ENCODE data around the gene PLEKHG5. TPM values are rescaled to one million over a fixed set of nuclear protein-coding genes. Genes with fewer than 3 reads are reported as not detected.

The PLEKHG5 gene
- total and polyA plus RNA-seq, 2 donors (not counting 1 experiment from before 2014, with no cell fraction given), result 0.42 to 3.3 TPM

- Histone ChIP-seq H3K79me2 (ENCODE audit: control insufficient read depth, insufficient read depth, low read length) (no peaks in the 10 kb centered on the region), H3K27ac (ENCODE audit: insufficient read depth, low read length) (no peak overlapping the region), H3K4me1 (ENCODE audit: control insufficient read depth, extremely low read depth, insufficient read depth, low read length) (no peaks in the 10 kb centered on the region), H3K4me2 (ENCODE audit: extremely low read depth, insufficient read depth, low read length) (no peak overlapping the region), H3K9ac (ENCODE audit: insufficient read depth, low read length) (no peak overlapping the region), H3K4me3 (replicated peaks in 1 of 4; ENCODE audit: control extremely low read depth in 1 of 4, insufficient read depth in 1 of 4, low read depth in 3 of 4, low read length in 4 of 4) (no peak overlapping the region), H3K9me3 (ENCODE audit: control insufficient read depth, insufficient read depth, low read depth, low read length) (no peaks in the 10 kb centered on the region), H3K27me3 (ENCODE audit: control insufficient read depth, insufficient read depth, low read length) (no peaks in the 10 kb centered on the region), H4K20me1 (ENCODE audit: control insufficient read depth, extremely low read depth, insufficient read depth, low read length) (no peaks in the 10 kb centered on the region), H2AFZ (ENCODE audit: low read length) (no peak overlapping the region), H3K36me3 (ENCODE audit: control insufficient read depth, insufficient read depth, low read length) (peaks cover 19% of the 10 kb centered on the region)
- TF ChIP-seq, protein P1, sequence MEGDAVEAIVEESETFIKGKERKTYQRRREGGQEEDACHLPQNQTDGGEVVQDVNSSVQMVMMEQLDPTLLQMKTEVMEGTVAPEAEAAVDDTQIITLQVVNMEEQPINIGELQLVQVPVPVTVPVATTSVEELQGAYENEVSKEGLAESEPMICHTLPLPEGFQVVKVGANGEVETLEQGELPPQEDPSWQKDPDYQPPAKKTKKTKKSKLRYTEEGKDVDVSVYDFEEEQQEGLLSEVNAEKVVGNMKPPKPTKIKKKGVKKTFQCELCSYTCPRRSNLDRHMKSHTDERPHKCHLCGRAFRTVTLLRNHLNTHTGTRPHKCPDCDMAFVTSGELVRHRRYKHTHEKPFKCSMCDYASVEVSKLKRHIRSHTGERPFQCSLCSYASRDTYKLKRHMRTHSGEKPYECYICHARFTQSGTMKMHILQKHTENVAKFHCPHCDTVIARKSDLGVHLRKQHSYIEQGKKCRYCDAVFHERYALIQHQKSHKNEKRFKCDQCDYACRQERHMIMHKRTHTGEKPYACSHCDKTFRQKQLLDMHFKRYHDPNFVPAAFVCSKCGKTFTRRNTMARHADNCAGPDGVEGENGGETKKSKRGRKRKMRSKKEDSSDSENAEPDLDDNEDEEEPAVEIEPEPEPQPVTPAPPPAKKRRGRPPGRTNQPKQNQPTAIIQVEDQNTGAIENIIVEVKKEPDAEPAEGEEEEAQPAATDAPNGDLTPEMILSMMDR (conservative IDR thresholded peaks at IDR 0.05 in 1 of 2, IDR thresholded peaks at IDR 0.05 in 1 of 2; ENCODE audit: low read depth in 1 of 2, low read length in 2 of 2), result no peak
- no peak for TF ChIP-seq EZH2 (IDR thresholded peaks at IDR 0.05; ENCODE audit: low read length, missing control alignments)
- DNase-seq (ENCODE audit: low read depth in 2 of 2), result no peak
Observed at GRCh38 chr1:6531996-6532395, 40.5 kb upstream of the PLEKHG5 start.

- no peaks in the 10 kb centered on the region for H3K27me3 ChIP-seq (ENCODE audit: control insufficient read depth, insufficient read depth, low read length)
- no peak overlapping the region for H3K27ac ChIP-seq (ENCODE audit: insufficient read depth, low read length)
- no peak for DNase-seq (ENCODE audit: low read depth in 2 of 2)
- H3K4me1 ChIP-seq (ENCODE audit: control insufficient read depth, extremely low read depth, insufficient read depth, low read length), result no peaks in the 10 kb centered on the region
- H4K20me1 ChIP-seq (ENCODE audit: control insufficient read depth, extremely low read depth, insufficient read depth, low read length), result no peaks in the 10 kb centered on the region
- H2AFZ ChIP-seq (ENCODE audit: low read length), result no peak overlapping the region
- peaks cover 29% of the 10 kb centered on the region for H3K36me3 ChIP-seq (ENCODE audit: control insufficient read depth, insufficient read depth, low read length)
- no peak for TF ChIP-seq EZH2 (IDR thresholded peaks at IDR 0.05; ENCODE audit: low read length, missing control alignments)
- H3K9me3 ChIP-seq (ENCODE audit: control insufficient read depth, insufficient read depth, low read depth, low read length), result no peaks in the 10 kb centered on the region
- no peaks in the 10 kb centered on the region for H3K79me2 ChIP-seq (ENCODE audit: control insufficient read depth, insufficient read depth, low read length)
- H3K9ac ChIP-seq (ENCODE audit: insufficient read depth, low read length), result no peak overlapping the region
- H3K4me2 ChIP-seq (ENCODE audit: extremely low read depth, insufficient read depth, low read length), result no peak overlapping the region
- H3K4me3 ChIP-seq (replicated peaks in 1 of 4; ENCODE audit: control extremely low read depth in 1 of 4, insufficient read depth in 1 of 4, low read depth in 3 of 4, low read length in 4 of 4), result no peak overlapping the region
Observed at GRCh38 chr1:6530504-6531160, 39.2 kb upstream of the PLEKHG5 start.

DNA sequence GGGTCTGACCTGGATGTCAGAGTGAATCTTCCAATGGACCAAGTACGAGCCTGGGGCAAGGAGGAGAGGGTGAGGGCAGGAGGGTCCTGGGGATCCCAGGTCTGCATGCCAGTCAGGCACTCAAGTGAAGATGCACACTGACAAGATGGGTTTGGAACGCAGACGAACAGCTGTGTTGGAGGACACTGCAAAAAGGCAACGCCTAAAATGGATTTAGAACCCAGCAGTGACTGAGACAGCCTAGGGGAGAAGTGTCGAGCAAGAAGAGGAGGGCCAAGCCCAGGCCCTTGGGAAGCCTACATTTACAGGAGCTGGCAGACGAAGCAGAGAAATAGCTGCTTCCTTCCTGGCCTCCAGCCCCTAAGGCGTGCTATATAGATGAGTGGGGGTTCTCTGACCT is 37.0 kb upstream of the PLEKHG5 start:
- Histone ChIP-seq H3K27me3 (ENCODE audit: control insufficient read depth, insufficient read depth, low read length) (no peaks in the 10 kb centered on the region), H3K36me3 (ENCODE audit: control insufficient read depth, insufficient read depth, low read length) (peaks cover 33% of the 10 kb centered on the region), H3K9me3 (ENCODE audit: control insufficient read depth, insufficient read depth, low read depth, low read length) (no peaks in the 10 kb centered on the region), H3K79me2 (ENCODE audit: control insufficient read depth, insufficient read depth, low read length) (no peaks in the 10 kb centered on the region), H2AFZ (ENCODE audit: low read length) (no peak overlapping the region), H3K4me2 (ENCODE audit: extremely low read depth, insufficient read depth, low read length) (no peak overlapping the region), H3K9ac (ENCODE audit: insufficient read depth, low read length) (no peak overlapping the region), H3K4me1 (ENCODE audit: control insufficient read depth, extremely low read depth, insufficient read depth, low read length) (no peaks in the 10 kb centered on the region), H3K27ac (ENCODE audit: insufficient read depth, low read length) (no peak overlapping the region), H3K4me3 (replicated peaks in 1 of 4; ENCODE audit: control extremely low read depth in 1 of 4, insufficient read depth in 1 of 4, low read depth in 3 of 4, low read length in 4 of 4) (no peak overlapping the region), H4K20me1 (ENCODE audit: control insufficient read depth, extremely low read depth, insufficient read depth, low read length) (no peaks in the 10 kb centered on the region)
- DNase-seq (ENCODE audit: low read depth in 2 of 2), result no peak
- no peak for TF ChIP-seq EZH2 (IDR thresholded peaks at IDR 0.05; ENCODE audit: low read length, missing control alignments)
- TF ChIP-seq, protein P1 (conservative IDR thresholded peaks at IDR 0.05 in 1 of 2, IDR thresholded peaks at IDR 0.05 in 1 of 2; ENCODE audit: low read depth in 1 of 2, low read length in 2 of 2), result no peak
